ENCODE results near the gene GJD2. TPM values are rescaled to one million over a fixed set of nuclear protein-coding genes. Genes with fewer than 3 reads are reported as not detected.

GJD2 gene
- total RNA-seq, 1 donor from 2014 or later = not detected

DNA sequence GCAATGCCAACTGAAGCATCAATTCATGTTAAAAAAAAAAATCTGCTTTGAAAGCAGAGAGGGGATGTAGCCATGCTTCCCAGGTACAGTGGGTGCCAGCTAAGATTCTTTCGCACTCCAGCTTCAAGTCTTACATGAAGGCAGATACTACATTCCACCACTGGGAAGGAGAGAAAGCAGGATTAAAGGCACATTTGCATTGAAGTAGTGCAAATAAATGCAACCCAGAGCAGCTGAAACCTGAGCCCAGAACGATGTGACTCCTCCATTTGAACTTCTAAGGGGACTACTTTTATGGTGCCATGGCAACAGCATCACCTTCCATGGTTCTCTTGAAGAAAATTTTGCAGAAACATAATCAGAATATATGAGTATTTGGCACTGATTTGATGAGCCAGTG lies 19.1 kb upstream of the GJD2 start:
- DNase-seq (ENCODE audit: low spot score) = no peak

DNA sequence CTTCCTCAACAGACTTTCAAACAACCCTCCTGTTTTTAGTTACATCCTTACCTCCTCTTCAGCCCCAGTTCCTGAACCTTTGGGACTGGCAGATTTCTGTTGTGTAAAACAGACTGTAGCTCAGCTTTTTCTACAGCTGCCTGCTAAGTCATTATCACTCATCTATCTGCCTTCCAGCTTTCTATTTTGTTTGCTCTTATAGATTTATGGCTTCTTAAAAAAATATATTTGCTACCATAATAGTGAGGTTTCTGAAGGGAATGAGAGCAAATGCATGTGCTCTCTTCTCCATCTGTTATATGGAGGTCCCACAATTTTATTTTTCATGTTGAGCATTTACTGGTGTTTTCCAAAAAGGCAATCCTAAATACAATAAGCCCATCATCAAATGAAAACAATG lies 18.2 kb upstream of the GJD2 start:
- DNase-seq (ENCODE audit: low spot score) = no peak

DNA sequence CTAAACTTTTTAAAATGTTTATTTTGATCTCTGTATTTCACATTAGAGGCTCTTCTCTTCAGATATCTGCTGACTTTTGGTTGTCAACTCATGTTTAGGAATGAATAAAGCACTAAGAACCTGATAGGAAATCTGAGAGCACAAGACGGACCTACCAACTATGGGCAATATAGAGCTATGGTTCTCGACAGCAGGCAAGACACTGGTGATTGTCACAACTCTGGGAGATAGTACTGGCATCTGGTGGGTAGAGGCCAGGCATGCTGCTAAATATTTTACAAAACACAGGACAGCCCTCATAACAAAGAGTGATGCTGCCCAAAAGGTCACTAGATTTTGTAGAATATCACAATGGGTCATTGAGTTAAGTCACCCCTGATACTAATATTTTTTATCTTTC lies 17.5 kb upstream of the GJD2 start:
- DNase-seq (ENCODE audit: low spot score) = no peak

DNA sequence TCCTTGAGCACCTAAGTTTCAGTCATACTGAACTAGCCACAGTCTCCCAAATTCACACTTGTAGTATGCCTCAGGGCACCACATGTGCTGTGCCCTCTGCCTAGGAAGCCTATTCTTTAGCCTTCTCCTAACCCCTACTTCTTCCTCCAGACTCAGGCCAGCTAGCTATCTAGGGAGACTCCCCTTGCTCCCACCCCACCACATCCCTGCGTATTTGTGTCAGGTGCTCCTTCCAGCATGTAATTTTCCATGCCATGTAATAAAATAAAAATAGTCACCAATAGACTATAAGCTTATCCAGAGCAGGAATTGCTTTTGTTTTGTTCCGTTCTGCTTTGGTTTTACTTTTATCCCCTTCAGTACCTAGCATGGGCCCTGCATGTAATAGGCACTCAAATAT lies 14.9 kb upstream of the GJD2 start:
- no peak for DNase-seq (ENCODE audit: low spot score)

DNA sequence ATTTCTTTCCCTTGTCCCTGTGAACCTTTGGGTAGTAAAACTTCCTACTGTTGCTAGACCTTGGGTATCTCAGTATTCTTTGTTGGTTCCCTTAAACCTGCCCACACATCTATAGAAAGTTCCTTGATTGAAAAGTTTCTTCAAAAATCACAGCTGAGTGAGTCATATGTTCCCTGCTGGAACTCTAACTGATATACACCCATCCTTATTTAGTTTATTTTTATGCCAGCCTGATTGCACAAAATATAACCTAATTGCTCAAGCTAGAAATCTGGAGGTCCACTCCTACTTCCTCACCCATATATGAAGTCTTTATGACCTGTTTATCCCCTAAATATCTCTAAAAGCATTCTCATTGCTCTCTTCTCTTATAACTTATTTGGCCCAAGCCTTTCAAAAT lies 13.7 kb upstream of the GJD2 start:
- DNase-seq (ENCODE audit: low spot score) = no peak

DNA sequence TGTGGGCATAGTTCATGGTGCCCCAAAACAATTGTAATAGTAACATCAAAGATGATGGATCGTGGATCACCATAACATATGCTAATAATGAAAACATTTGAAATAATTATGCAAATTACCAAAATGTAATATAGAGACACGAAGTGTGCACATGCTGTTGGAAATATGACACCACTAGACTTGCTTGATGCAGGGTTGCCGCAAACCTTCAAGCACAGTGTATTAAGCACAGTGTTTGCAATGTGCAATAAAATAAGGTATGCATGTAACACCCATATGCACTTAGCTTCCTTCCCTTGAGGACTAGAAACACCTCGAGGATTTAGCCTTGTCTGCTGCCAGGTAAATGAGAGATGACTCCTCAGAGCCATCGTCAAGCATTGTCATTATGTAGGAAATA lies 10.9 kb upstream of the GJD2 start:
- no peak for DNase-seq (ENCODE audit: low spot score)

- no peak for DNase-seq (ENCODE audit: low spot score)
These were observed 6.1 kb upstream of the GJD2 start for GRCh38 chr15:34760909-34761308.

DNA sequence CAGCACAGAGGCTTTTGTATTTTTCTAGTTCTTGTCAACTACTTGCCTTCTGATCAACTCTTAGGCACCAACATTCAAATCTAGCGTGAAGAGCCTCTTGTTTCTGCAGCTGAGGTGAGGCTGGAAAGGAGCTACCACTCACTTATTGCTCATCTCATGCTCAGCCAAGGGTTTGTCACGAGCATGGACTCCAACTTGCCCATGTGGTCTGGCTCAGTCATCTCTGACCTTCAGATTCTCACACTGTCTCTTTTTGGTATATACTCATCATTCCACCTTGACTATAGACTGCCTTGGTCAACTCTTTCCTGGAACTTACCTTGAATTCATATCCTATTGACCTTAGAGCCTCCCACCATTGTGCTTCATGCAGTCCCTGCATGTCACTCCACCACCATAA lies 5.2 kb upstream of the GJD2 start:
- no peak for DNase-seq (ENCODE audit: low spot score)

DNA sequence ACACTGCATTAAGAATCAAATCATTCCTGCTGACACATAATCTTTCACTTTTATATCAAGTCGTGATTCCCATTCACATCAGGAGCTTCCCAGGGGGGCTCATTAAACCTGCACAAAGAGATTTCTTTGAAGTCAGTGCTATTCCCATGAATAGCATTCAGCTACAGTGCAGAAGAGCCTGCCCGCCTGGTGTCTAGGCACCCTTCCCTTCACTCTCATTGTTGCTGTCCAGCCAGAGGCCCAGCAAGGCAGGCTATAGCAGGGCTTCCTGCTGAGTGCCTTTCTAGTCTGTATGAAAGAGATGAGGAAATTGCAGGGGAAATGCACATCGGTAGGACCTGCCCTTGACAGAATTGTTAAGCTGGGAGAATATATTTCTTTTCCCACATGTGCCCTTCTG lies 4.5 kb upstream of the GJD2 start:
- no peak for DNase-seq (ENCODE audit: low spot score)

DNA sequence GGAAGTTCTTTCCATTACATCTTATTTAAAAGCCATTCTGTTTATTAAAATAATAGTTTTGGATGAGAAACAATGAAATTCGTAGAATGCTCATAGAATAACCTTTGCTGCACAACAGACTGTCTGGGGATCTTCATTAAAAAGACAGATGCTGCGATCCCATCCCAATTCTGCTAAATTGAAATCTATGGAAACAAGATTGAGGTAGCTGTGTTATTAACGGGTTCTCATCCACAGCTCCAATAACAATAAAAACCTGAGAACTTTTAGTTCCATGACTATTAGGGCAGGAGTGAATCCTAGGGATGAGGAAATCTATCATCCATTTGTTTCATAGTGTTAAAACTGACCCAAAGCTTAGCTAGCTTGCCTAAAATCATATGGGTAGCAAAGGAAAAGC lies 2.5 kb upstream of the GJD2 start:
- DNase-seq (ENCODE audit: low spot score) = no peak

GRCh38 chr15:34755419-34755773 lies 598 bp upstream of the GJD2 start:
- DNase-seq (ENCODE audit: low spot score) = no peak

GRCh38 chr15:34754171-34754601 lies 612 bp downstream of the GJD2 start:
- no peak for DNase-seq (ENCODE audit: low spot score)

DNA sequence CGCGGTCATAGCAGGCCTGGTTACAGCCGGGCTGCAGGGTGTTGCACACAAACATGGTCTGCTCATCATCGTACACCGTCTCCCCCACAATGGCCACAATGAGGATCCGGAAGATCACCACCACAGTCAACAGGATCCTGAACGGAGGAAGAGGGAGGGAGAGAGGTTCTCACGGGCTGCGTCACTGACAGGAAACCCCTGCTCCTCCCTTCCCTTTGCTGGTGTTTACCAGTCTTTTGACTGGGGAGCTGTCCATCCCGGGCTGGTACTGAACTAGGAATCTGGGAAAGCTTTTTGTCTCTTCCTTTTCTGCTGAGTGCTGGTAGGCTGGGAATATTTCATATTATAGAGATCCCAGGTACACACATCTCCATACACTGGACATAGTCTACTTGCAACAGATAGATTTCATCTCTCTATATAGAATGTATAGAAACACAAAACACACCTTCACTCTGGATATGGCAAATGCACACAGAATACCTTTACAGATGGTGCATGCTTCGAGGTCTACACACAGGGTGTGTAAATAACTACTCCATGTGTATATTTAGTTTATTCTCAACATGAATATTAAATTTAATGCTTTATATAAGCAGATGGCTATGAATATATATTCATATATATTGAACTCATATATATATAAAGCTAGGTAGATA lies 1.4 kb downstream of the GJD2 start:
- DNase-seq (ENCODE audit: low spot score) = no peak

GRCh38 chr15:34749691-34750090 lies 5.1 kb downstream of the GJD2 start:
- no peak for DNase-seq (ENCODE audit: low spot score)

DNA sequence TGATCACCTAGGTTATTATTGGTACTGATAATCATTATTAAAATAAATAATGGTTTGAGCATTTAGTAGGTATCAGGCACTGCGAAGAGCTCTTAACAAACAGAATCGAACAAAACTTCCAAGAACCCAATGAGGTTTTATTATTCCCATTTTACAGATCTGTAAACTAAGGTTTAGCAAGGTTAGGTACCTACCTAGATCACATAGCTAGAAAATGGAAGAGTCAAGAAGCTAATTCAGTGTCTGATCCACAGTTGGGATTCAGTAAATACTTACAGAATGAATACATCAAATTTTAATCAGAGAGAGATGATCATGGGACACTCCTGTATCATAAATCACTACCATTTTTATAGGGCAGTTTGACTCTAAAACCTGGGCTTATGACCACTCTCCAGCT lies 15.5 kb downstream of the GJD2 start:
- DNase-seq (ENCODE audit: low spot score) = no peak

DNA sequence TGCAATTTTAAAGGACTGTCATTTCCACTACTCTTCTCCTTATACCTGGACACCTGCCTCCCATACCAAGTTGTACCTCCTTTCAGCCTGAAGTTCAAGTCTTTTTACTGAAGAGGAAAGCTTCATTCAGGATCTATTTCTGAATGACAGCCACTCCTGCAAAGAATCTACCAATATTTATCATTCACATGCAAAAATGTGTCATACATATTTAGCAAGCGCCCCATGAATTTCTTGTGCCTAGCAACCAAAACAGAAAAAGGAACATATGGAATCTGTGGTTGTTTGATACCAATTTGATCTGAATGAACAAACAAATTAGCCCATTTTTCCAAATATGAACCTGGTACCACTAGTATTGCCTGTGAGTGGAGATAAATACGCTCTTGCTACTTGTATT lies 16.8 kb downstream of the GJD2 start:
- DNase-seq (ENCODE audit: low spot score) = no peak

DNA sequence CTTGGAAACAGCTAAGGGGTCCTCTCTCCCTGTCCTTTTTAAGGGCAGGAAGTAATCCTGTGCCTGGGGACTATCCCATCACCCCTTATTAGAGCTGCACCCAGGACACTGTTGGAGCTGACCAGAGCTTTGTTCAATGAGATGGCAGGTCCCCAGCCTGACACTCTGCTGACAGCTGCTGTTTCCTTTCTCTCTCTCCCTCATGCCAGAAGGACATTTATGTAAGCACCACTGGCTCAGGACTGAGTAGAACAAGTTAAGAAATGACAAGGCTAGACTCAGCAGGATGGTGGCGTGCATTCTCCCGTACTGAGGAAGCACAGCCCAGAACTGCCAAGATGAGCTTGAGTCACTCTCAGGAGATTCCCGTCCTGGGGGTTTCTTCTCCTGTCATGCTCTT lies 17.3 kb downstream of the GJD2 start:
- no peak for DNase-seq (ENCODE audit: low spot score)

GRCh38 chr15:34734303-34734702 lies 20.5 kb downstream of the GJD2 start:
- DNase-seq (ENCODE audit: low spot score) = no peak

GRCh38 chr15:34733621-34734020 lies 21.2 kb downstream of the GJD2 start:
- DNase-seq (ENCODE audit: low spot score) = no peak

GRCh38 chr15:34732430-34732829 lies 22.4 kb downstream of the GJD2 start:
- no peak for DNase-seq (ENCODE audit: low spot score)

GRCh38 chr15:34730701-34731100 lies 24.1 kb downstream of the GJD2 start:
- DNase-seq (ENCODE audit: low spot score) = no peak

DNA sequence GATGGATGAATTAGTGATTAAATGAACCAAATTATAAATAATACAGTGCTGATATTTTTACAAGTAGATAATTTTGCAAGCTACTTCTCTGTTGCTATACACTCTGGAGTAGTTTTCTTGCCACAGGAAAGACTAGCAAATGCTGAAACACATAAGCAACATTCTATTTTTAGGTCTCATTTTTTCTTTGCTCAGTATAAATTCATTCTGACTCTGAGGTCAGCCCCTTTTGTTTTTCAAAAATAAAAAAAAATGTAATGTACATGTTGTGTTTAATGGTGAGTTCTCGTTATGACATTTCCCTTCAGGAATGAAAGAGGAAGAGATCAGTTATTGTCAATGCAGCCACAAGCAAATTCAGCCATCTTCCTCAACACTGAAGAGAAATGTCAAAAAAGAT lies 24.9 kb downstream of the GJD2 start:
- no peak for DNase-seq (ENCODE audit: low spot score)

- DNase-seq (ENCODE audit: low spot score) = no peak
These were observed 25.7 kb downstream of the GJD2 start for GRCh38 chr15:34729056-34729455.

Measured in mesenteric fat pad (tissue), 1 donor.